ENCODE results near the gene BTN1A1.

BTN1A1 gene

GRCh38 chr6:26500102-26500501 is at the start of gene BTN1A1:
BTN1A1 (plus strand) TSS chr6:26500303; CDS start chr6:26501287, 984 bp downstream.
- Mint-ChIP-seq H3K27ac (no peak within 1 kb of the TSS), H3K4me1 (peaks cover 8% of the 10 kb centered on the region), H3K36me3 (ENCODE audit: low read depth) (no peaks in the 10 kb centered on the region), H3K27me3 (ENCODE audit: low read depth) (peaks cover 47% of the 10 kb centered on the region), H3K9me3 (no peaks in the 10 kb centered on the region), H3K4me3 (peak within 1 kb of the TSS in 2 of 3 experiments; percentile 58 to 71)
- no peak for TF ChIP-seq CTCF (IDR thresholded peaks at IDR 0.05; ENCODE audit: unreplicated experiment in 3 of 3)

GRCh38 chr6:26452631-26453235 is 47.4 kb upstream of the BTN1A1 start:
- no peak for TF ChIP-seq CTCF (IDR thresholded peaks at IDR 0.05; ENCODE audit: unreplicated experiment in 3 of 3)
- H3K27me3 Mint-ChIP-seq (ENCODE audit: low read depth): no peaks in the 10 kb centered on the region
- H3K9me3 Mint-ChIP-seq: no peaks in the 10 kb centered on the region
- H3K4me3 Mint-ChIP-seq: no peak overlapping the region
- H3K4me1 Mint-ChIP-seq: peaks cover 13% of the 10 kb centered on the region
- no peak overlapping the region for H3K27ac Mint-ChIP-seq
- peaks cover under 1% of the 10 kb centered on the region for H3K36me3 Mint-ChIP-seq (ENCODE audit: low read depth)

- H3K4me3 Mint-ChIP-seq: no peak overlapping the region
- no peak overlapping the region for H3K27ac Mint-ChIP-seq
- TF ChIP-seq CTCF (IDR thresholded peaks at IDR 0.05; ENCODE audit: unreplicated experiment in 3 of 3): no peak
- no peaks in the 10 kb centered on the region for H3K27me3 Mint-ChIP-seq (ENCODE audit: low read depth)
- no peaks in the 10 kb centered on the region for H3K9me3 Mint-ChIP-seq
- peaks cover 27% of the 10 kb centered on the region for H3K4me1 Mint-ChIP-seq
- peaks cover 8% of the 10 kb centered on the region for H3K36me3 Mint-ChIP-seq (ENCODE audit: low read depth)
These were observed 45.5 kb upstream of the BTN1A1 start for GRCh38 chr6:26454631-26455030.

GRCh38 chr6:26455357-26455970 is 44.6 kb upstream of the BTN1A1 start:
- Mint-ChIP-seq H3K27me3 (ENCODE audit: low read depth) (no peaks in the 10 kb centered on the region), H3K4me1 (peaks cover 34% of the 10 kb centered on the region), H3K9me3 (no peaks in the 10 kb centered on the region), H3K27ac (peak overlapping the region in 1 of 3 experiments; percentile 47), H3K36me3 (ENCODE audit: low read depth) (peaks cover 16% of the 10 kb centered on the region), H3K4me3 (peak overlapping the region in 1 of 3 experiments; percentile 38)
- no peak for TF ChIP-seq CTCF (IDR thresholded peaks at IDR 0.05; ENCODE audit: unreplicated experiment in 3 of 3)

- Mint-ChIP-seq H3K36me3 (ENCODE audit: low read depth) (peaks cover 30% of the 10 kb centered on the region), H3K27me3 (ENCODE audit: low read depth) (no peaks in the 10 kb centered on the region), H3K4me1 (peaks cover 34% of the 10 kb centered on the region), H3K9me3 (no peaks in the 10 kb centered on the region), H3K27ac (peak overlapping the region; percentile 98 to 99 (median 98)), H3K4me3 (peak overlapping the region; percentile 98)
- TF ChIP-seq CTCF (IDR thresholded peaks at IDR 0.05; ENCODE audit: unreplicated experiment in 3 of 3): no peak
These were observed 42.8 kb upstream of the BTN1A1 start for GRCh38 chr6:26457264-26457805.
